Activated effector memory CD4-positive, alpha-beta T cell treated with anti-CD3 and anti-CD28 coated beads, Interleukin-2, amount 50 U/mL, for 16 hours (primary cell): ENCODE measurements around the gene CRYBB1.

Experiments
- DNase-seq: peaks from one replicate; pipeline ENCODE4 v3.0.0-alpha.2; 2020

CRYBB1 gene

GRCh38 chr22:26574001-26574723 is 43.7 kb downstream of the CRYBB1 start:
- no peak for DNase-seq

GRCh38 chr22:26573026-26573662 is 44.7 kb downstream of the CRYBB1 start:
- DNase-seq, result no peak

GRCh38 chr22:26570864-26571525 is 46.8 kb downstream of the CRYBB1 start:
- DNase-seq, result no peak

GRCh38 chr22:26570115-26570514 is 47.7 kb downstream of the CRYBB1 start:
- DNase-seq, result no peak

- DNase-seq, result no peak
These were observed 49.6 kb downstream of the CRYBB1 start for GRCh38 chr22:26568207-26568706.

GRCh38 chr22:26567610-26568009 is 50.2 kb downstream of the CRYBB1 start:
- no peak for DNase-seq

GRCh38 chr22:26566994-26567393 is 50.8 kb downstream of the CRYBB1 start:
- DNase-seq, result no peak

- DNase-seq, result no peak
These were observed 51.9 kb downstream of the CRYBB1 start for GRCh38 chr22:26565889-26566288.

GRCh38 chr22:26565181-26565580 is 52.6 kb downstream of the CRYBB1 start:
- no peak for DNase-seq

- DNase-seq, result no peak
These were observed 53.2 kb downstream of the CRYBB1 start for GRCh38 chr22:26564672-26565071.

GRCh38 chr22:26564181-26564580 is 53.6 kb downstream of the CRYBB1 start:
- DNase-seq, result no peak

GRCh38 chr22:26563022-26563421 is 54.8 kb downstream of the CRYBB1 start:
- no peak for DNase-seq

GRCh38 chr22:26561756-26562417 is 55.9 kb downstream of the CRYBB1 start:
- DNase-seq, result no peak

- no peak for DNase-seq
These were observed 57.8 kb downstream of the CRYBB1 start for GRCh38 chr22:26559961-26560575.

- DNase-seq, result no peak
These were observed 59.5 kb downstream of the CRYBB1 start for GRCh38 chr22:26558248-26558895.

GRCh38 chr22:26556904-26557303 is 60.9 kb downstream of the CRYBB1 start:
- no peak for DNase-seq

- no peak for DNase-seq
These were observed 62.3 kb downstream of the CRYBB1 start for GRCh38 chr22:26555478-26555877.

GRCh38 chr22:26554956-26555355 is 62.9 kb downstream of the CRYBB1 start:
- DNase-seq, result no peak

GRCh38 chr22:26553056-26553752 is 64.6 kb downstream of the CRYBB1 start:
- no peak for DNase-seq

- DNase-seq, result no peak
These were observed 65.4 kb downstream of the CRYBB1 start for GRCh38 chr22:26552466-26552865.

GRCh38 chr22:26551568-26551967 is 66.3 kb downstream of the CRYBB1 start:
- no peak for DNase-seq
